T-helper 2 cell treated with Interferon-gamma antibody and Interleukin-4, amounts not matched to agents 5 μg/mL and 100 μg/mL, for 36 hours (primary cell): Measurements from ENCODE around the gene SZRD1.
A peak's percentile ranks its signal among the peaks of the same experiment; 100 is the strongest.

Experiments used
- DNase-seq: peaks from one replicate; pipeline ENCODE4 v3.0.0; 2021; ENCODE audit warnings: low spot score
- H3K27ac Mint-ChIP-seq: one replicate; pipeline ENCODE4 v1.8.0; 2021; ENCODE audit warnings: mild to moderate bottlenecking, mixed read lengths
- H3K27me3 Mint-ChIP-seq: one replicate; pipeline ENCODE4 v1.8.0; 2021; ENCODE audit warnings: low read depth, mixed read lengths
- H3K36me3 Mint-ChIP-seq: one replicate; pipeline ENCODE4 v1.8.0; 2021; ENCODE audit warnings: low read depth, mixed read lengths
- H3K4me1 Mint-ChIP-seq: one replicate; pipeline ENCODE4 v1.8.0; 2021; ENCODE audit warnings: low read depth, mixed read lengths
- H3K4me3 Mint-ChIP-seq: one replicate; pipeline ENCODE4 v1.8.0; 2022; ENCODE audit warnings: mild to moderate bottlenecking, moderate library complexity, mixed read lengths
- H3K9me3 Mint-ChIP-seq: one replicate; pipeline ENCODE4 v1.8.0; 2021; ENCODE audit warnings: mixed read lengths

Gene SZRD1

DNA sequence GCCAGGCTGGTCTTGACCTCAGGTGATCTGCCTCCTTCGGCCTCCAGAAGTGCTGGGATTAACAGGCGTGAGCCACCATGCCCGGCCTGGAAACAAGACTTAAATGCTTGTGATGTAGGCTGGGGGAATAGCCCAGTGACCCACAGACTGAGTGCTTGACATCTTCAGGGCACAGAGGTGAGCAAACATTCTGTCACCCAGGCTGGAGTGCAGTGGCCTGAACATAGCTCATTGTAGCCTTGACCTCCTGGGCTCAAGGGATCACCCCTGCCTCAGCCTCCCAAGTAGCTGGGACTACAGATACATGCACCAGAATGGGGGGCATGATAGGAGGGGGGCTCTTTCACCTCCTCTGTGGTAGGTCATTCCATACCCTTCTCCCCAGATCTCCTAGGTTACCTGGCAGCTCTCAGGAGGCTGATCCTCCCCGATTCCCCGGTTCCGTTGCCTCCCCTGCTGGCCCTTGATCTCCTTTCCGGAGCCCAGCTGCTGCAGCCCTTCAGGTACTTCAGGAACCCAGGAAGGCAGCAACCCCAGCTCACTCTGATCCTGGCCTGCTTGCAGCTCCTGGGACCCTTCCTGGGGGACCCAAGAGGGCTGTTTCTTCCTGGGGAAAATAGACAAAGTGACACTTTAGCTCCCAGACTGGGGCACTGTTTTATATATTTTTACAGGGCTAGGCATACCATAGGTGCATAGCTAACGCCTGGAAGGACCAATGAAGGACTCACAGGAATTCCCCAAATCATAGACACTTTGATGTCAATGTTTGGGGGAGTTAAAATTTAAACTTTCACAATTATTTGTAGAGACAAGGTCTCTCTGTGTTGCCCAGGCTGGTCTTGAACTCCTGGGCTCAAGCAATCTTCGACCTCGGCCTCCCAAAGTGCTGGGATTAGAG, 58.3 kb downstream of the SZRD1 start:
- H3K4me1 Mint-ChIP-seq: peaks cover 14% of the 10 kb centered on the region
- no peak overlapping the region for H3K27ac Mint-ChIP-seq
- H3K9me3 Mint-ChIP-seq: no peaks in the 10 kb centered on the region
- no peaks in the 10 kb centered on the region for H3K27me3 Mint-ChIP-seq
- H3K36me3 Mint-ChIP-seq: no peaks in the 10 kb centered on the region
- DNase-seq: no peak
- H3K4me3 Mint-ChIP-seq: no peak overlapping the region

DNA sequence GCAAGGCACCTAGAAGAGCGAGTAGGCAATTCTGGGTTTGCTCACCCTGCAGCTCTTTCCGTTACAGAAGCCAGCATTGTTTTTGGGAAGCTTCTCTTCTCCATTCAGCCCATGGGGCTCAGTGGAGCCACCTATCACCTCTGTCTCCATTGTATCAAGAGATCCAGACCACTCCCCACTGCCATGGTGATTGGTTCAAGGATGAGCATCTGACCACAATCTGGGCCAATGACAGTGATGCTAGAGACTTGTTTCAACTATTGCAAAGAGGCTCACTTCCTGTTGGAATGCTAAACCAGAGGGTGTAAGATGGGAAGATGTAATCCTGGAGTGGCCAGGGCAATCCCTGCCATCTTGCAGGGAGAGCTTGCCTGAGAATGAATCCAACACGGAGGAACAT, 63.6 kb downstream of the SZRD1 start:
- peaks cover 2% of the 10 kb centered on the region for H3K27me3 Mint-ChIP-seq
- no peak overlapping the region for H3K27ac Mint-ChIP-seq
- no peak overlapping the region for H3K4me3 Mint-ChIP-seq
- H3K4me1 Mint-ChIP-seq: peaks cover 4% of the 10 kb centered on the region
- no peak for DNase-seq
- H3K9me3 Mint-ChIP-seq: no peaks in the 10 kb centered on the region
- H3K36me3 Mint-ChIP-seq: no peaks in the 10 kb centered on the region

DNA sequence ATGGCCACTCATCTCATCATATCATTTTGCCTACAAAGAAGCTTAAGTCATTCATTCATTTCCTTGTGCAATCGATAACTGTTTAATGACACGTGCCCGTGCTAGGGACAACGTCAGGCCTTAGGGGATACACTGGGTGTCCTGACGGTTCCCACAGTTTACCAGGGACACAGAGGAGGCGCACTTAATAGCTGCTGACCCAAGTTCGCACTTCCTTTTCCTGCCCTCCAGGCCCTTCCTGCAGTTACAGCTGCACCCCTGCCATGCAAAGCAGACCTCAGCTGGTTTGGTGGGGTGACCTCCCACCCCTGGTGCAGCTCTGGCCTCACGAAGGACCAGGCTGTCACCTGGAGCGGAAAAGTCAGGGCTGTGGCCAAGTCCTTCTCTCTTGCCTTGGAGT, 66.0 kb downstream of the SZRD1 start:
- peaks cover 4% of the 10 kb centered on the region for H3K4me1 Mint-ChIP-seq
- H3K4me3 Mint-ChIP-seq: no peak overlapping the region
- no peaks in the 10 kb centered on the region for H3K9me3 Mint-ChIP-seq
- H3K36me3 Mint-ChIP-seq: no peaks in the 10 kb centered on the region
- no peak overlapping the region for H3K27ac Mint-ChIP-seq
- no peak for DNase-seq
- peaks cover 2% of the 10 kb centered on the region for H3K27me3 Mint-ChIP-seq

DNA sequence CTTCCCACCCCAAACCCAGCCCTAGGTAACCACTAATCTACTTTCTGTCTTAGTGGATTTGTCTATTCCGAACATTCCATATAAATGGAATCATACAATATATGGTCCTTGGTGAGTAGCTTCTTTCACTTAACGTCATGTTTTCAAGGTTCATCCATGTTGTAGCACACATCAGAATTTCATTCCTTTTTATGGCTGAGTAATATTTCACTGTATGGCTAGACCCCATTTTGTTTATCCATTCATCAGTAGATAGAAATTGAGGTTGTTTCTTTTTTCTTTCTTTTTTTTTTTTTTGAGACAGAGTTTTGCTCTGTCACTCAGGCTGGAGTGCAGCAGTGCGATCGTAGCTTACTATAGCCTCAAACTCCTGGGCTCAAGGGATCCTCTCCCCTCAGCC, 67.0 kb downstream of the SZRD1 start:
- Mint-ChIP-seq H3K4me3 (no peak overlapping the region), H3K27me3 (peaks cover 2% of the 10 kb centered on the region), H3K9me3 (no peaks in the 10 kb centered on the region), H3K4me1 (peaks cover 4% of the 10 kb centered on the region), H3K27ac (no peak overlapping the region), H3K36me3 (no peaks in the 10 kb centered on the region)
- DNase-seq: no peak

DNA sequence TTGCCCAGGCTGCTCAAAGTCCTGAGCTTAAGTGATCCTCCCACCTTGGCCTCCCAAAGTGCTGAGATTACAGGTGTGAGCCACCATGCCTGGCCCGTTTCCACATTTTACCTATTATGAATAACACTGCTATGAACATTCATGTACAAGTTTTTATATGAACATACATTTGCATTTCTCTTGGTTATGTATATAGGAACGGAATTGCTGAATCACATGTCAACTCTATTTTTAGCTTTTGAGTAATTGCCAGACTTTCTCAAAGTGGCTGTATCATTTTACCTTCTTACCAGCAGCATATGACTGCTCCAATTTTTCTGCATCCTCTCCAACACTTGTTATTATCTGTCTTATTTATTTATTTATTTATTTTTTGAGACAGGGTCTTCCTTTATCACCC, 67.5 kb downstream of the SZRD1 start:
- Mint-ChIP-seq H3K4me1 (peaks cover 4% of the 10 kb centered on the region), H3K9me3 (no peaks in the 10 kb centered on the region)

DNA sequence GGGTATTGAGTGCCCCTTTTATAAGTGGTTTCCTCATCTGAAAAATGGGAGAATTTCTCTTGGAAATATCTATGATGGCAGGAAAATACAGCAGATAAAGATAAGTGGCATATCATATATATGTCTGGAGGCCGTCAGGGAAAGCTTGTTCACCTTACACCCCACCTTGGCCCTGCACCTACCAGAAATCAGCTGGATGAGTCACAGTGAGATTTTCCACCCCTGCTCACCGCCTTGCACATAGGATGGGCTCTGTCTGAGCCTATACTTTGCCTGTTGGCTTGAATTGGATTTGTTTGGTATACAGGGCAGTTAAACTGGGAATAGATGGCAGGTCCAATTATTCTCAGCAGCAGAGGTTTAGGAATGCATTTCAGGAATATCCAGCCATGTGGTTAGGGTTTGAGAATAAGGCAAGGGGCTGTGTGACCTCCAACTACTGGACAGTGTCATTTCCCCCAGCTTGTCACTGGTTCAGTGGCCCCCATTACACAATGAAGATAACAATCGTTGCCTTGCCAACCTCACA, 70.0 kb downstream of the SZRD1 start, which contains the start of gene SPATA21:
TSS of gene SPATA21 (minus strand) at position 479 of the 529 bp plus-strand sequence. CDS start 6,053 bp downstream, outside the sequence.
- H3K4me1 Mint-ChIP-seq: peaks cover 8% of the 10 kb centered on the region
- no peaks in the 10 kb centered on the region for H3K9me3 Mint-ChIP-seq
- no peak within 1 kb of the TSS for H3K4me3 Mint-ChIP-seq
- H3K36me3 Mint-ChIP-seq: peaks cover 6% of the 10 kb centered on the region
- no peak for DNase-seq
- no peaks in the 10 kb centered on the region for H3K27me3 Mint-ChIP-seq
- no peak within 1 kb of the TSS for H3K27ac Mint-ChIP-seq

More for the DNA sequence above, 67.5 kb downstream of the SZRD1 start:
- no peak for DNase-seq
- H3K27ac Mint-ChIP-seq: no peak overlapping the region
- no peaks in the 10 kb centered on the region for H3K36me3 Mint-ChIP-seq
- H3K4me3 Mint-ChIP-seq: no peak overlapping the region
- H3K27me3 Mint-ChIP-seq: peaks cover 2% of the 10 kb centered on the region

DNA sequence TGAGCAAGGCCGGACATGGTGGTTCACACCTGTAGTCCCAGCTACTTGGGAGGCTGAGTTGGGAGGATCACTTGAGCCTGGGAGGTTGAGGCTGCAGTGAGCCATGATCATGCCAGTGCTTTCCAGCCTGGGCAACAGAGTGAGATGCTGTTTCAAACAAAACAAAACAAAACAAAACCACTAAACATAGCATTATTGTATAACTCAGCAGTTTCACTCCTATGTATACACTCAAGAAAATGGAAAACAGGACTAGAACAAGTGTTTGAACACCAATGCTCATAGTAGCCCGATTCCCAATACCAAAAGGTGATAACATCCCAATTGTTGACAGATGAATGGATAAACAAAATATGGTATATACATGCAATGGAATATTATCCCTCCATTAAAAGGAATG, 71.5 kb downstream of the SZRD1 start:
- Mint-ChIP-seq H3K27me3 (no peaks in the 10 kb centered on the region), H3K9me3 (no peaks in the 10 kb centered on the region), H3K4me1 (peaks cover 16% of the 10 kb centered on the region), H3K36me3 (peaks cover 15% of the 10 kb centered on the region), H3K27ac (no peak overlapping the region), H3K4me3 (no peak overlapping the region)
- no peak for DNase-seq

DNA sequence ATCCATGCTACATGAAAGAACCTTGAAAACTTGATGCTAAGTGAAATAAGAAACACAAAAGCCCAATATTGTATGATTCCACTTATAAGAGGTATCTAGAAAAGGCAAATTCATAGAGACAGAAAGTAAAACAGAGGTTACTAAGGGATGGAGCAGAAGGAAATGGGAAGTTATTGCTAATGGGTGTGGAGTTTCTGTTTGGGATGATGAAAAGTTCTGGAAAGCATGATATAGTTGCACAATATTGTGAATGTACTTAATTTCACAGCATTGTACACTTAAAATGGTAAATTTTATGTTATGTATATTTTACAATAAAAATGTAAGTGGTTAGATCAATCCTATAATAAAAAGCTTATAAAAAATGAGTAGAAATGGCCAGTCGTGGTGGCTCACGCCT, 71.9 kb downstream of the SZRD1 start:
- H3K4me1 Mint-ChIP-seq: peaks cover 18% of the 10 kb centered on the region
- H3K27ac Mint-ChIP-seq: no peak overlapping the region
- no peaks in the 10 kb centered on the region for H3K27me3 Mint-ChIP-seq
- no peak for DNase-seq
- no peak overlapping the region for H3K4me3 Mint-ChIP-seq
- peaks cover 19% of the 10 kb centered on the region for H3K36me3 Mint-ChIP-seq
- no peaks in the 10 kb centered on the region for H3K9me3 Mint-ChIP-seq

DNA sequence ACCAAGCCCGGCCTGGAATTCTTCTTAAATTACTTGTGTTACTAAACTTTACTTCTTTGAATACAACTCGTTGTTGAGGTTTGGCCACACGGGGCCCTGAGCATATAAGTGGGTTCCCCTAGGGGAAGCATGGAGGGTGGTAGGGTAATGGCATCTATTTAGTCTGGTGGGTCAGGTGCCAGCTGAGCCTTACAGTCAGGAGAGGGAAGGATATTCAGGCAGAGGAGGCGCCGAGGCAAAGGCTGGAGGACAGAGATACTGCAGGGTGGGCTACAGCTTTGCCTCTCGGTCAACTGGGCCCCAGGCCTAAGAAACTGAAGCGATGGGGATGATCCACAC, 73.1 kb downstream of the SZRD1 start:
- Mint-ChIP-seq H3K4me3 (peak overlapping the region; percentile 93), H3K9me3 (no peaks in the 10 kb centered on the region), H3K27ac (peak overlapping the region; percentile 88), H3K4me1 (peaks cover 23% of the 10 kb centered on the region), H3K36me3 (peaks cover 27% of the 10 kb centered on the region), H3K27me3 (no peaks in the 10 kb centered on the region)
- no peak for DNase-seq

DNA sequence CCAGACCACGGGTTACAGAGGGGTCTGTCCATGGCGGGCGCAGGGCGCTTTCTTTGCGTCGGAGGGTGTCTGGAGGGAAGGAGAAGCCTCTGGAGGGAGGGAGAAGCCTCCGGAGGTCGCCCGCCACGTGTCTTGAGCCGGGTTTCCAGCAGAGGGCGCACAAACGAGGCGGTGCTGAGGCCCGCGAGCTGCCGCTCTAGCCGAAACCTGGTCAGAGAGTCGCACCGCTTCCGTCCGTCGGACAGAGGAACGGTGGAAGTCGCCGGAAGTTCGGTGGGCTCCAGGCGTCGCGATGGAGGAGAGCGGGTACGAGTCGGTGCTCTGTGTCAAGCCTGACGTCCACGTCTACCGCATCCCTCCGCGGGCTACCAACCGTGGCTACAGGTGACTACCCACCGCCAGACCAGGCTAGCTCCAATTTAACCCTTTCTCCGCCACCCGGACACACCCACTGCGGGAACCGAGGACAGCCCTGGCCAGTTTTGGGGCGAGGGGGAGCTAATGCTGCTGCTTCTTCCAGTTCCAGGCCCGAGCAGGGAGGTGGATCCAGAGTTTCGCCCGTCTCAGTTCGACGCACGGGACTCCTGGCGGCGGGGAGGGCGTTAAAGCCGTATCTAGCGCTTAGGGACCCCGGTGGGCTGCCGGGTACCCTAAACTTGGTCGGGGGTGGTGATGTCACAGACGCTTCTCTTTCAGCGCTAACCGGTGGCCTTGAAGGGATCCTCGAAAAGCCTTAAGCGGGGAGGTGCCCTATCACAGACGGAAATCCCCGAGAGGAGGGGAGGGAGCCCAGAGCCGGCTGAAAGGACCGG, 73.6 kb downstream of the SZRD1 start, which contains the start of gene NECAP2:
TSS of gene NECAP2 (plus strand) at position 255 of the 812 bp plus-strand sequence. CDS start at position 293, 38 bp downstream.
- peaks cover 25% of the 10 kb centered on the region for H3K4me1 Mint-ChIP-seq
- H3K27me3 Mint-ChIP-seq: no peaks in the 10 kb centered on the region
- peaks cover 30% of the 10 kb centered on the region for H3K36me3 Mint-ChIP-seq
- no peaks in the 10 kb centered on the region for H3K9me3 Mint-ChIP-seq
- peak; percentile 91 for DNase-seq
- peak within 1 kb of the TSS; percentile 93 for H3K4me3 Mint-ChIP-seq
- peak within 1 kb of the TSS; percentile 88 for H3K27ac Mint-ChIP-seq

DNA sequence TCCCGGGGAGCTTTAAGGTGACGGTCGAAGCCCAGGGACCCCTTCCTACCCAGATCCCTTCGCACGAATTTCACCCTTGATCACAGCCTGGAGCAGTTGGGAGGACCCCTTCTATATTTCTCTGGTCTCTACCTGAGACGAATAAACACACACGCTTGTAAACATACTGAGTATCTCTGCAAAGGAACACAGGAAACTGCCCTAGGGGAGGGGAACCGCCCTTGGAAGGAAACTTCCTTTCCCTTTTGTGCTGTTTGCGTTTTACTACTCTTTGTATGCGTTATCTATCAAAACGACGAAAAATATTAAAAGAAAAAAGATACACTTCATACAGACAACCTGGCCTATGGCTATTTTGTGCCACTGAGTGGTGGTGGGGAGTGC, 74.2 kb downstream of the SZRD1 start:
- DNase-seq: no peak
- Mint-ChIP-seq H3K4me3 (peak overlapping the region; percentile 93), H3K27me3 (no peaks in the 10 kb centered on the region), H3K36me3 (peaks cover 33% of the 10 kb centered on the region), H3K4me1 (peaks cover 25% of the 10 kb centered on the region), H3K27ac (peak overlapping the region; percentile 88), H3K9me3 (no peaks in the 10 kb centered on the region)

DNA sequence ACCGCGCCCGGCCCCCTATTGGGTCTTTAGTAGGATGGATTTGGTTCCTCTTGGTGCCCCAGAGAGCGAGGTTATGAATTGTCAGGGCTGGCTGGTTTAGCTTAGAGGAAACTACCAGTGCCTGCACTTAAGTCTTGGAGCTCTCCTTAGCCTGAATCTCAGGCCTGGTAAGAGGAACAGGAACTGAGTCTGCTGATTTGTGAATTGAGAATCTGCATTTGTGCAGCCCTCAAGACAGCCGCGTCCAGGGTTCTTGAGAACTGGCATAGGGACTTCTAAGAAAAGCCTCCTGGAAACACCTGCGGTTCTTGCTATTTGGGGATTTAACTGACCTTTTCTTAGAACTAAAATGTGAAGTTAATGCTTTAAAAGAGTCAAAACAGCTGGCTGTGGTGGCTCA, 75.2 kb downstream of the SZRD1 start:
- Mint-ChIP-seq H3K27me3 (no peaks in the 10 kb centered on the region), H3K9me3 (no peaks in the 10 kb centered on the region), H3K27ac (peak overlapping the region; percentile 77), H3K36me3 (peaks cover 37% of the 10 kb centered on the region), H3K4me3 (peak overlapping the region; percentile 93), H3K4me1 (peaks cover 26% of the 10 kb centered on the region)
- DNase-seq: no peak

DNA sequence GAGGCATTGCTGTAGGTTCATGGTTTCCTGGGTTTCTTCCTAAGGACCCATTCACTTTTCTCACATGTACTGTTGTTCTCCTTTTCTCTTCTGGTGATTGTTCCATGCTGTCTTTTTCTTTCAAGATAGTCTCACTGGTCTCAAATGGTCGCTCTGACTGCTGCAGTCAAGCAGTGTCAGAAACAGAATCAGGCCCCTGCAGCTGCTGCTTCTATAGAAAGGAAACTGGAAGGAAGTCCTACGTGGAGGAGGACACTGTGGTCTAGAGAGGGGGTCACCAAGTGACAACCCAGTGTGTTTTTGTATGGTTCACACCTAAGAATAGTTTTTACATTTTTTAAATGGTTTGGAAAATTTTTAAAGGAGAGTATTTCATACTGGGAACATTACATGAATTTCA, 75.9 kb downstream of the SZRD1 start:
- Mint-ChIP-seq H3K27me3 (no peaks in the 10 kb centered on the region), H3K9me3 (no peaks in the 10 kb centered on the region), H3K36me3 (peaks cover 42% of the 10 kb centered on the region), H3K4me3 (peak overlapping the region; percentile 93), H3K27ac (peak overlapping the region; percentile 67), H3K4me1 (peaks cover 27% of the 10 kb centered on the region)
- no peak for DNase-seq
